ENCODE data around the gene DUSP16.
A peak's percentile ranks its signal among the peaks of the same experiment; 100 is the strongest.

Gene DUSP16

DNA sequence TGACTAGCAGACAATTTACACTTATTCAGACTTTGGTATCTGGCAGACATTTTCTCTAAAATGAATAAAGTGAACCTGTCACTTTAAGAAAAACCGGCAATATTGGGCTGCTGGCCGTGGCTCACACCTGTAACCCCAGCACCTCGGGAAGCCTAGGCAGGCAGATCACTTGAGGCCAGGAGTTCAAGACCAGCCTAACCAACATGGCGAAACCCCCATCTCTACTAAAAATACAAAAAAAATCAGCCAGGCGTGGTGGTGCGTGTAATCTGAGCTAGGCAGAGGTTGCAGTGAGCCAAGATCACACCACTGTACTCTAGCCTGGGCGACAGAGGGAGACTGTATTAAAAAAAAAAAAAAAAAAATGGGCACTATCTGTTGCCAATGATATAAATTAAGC, 11.5 kb downstream of the DUSP16 start:
- no peak for TF ChIP-seq POLR2A (IDR thresholded peaks at IDR 0.05; ENCODE audit: low read depth, low read length)
- no peak for TF ChIP-seq POLR2AphosphoS5 (IDR thresholded peaks at IDR 0.05; ENCODE audit: low read depth, low read length)
- TF ChIP-seq POU2F2 (IDR thresholded peaks at IDR 0.05; ENCODE audit: low read depth, low read length) = no peak
- peak; percentile 71 for TF ChIP-seq PAX5 (IDR thresholded peaks at IDR 0.05; ENCODE audit: insufficient read depth, low read length, severe bottlenecking)
- no peak for TF ChIP-seq SPI1 (IDR thresholded peaks at IDR 0.05; ENCODE audit: low read depth, low read length)
- no peak for TF ChIP-seq TAF1 (IDR thresholded peaks at IDR 0.05; ENCODE audit: low read depth, low read length)
- FAIRE-seq = peak; percentile 51
- no peak for DNase-seq (ENCODE audit: insufficient read length, low spot score)

DNA sequence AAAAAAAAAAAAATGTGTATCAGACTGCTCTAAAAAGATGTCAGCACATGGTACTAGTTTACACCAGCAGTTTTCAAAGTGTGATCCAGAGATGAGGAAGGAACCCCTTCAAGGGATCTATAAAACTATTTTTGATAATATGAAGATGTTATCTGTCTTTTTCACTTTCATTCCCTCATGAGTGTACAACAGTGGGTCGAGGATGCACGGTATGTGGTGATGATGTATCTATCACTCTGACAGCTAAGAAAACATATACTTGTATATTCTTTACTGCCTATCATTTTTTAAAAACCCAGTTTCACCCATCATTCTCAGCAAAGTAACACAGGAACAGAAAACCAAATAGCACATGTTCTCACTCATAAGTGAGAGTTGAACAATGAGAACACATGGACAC, 12.4 kb downstream of the DUSP16 start:
- no peak for DNase-seq (ENCODE audit: insufficient read length, low spot score)
- TF ChIP-seq POLR2AphosphoS5 (IDR thresholded peaks at IDR 0.05; ENCODE audit: low read depth, low read length) (no peak), PAX5 (IDR thresholded peaks at IDR 0.05; ENCODE audit: insufficient read depth, low read length, severe bottlenecking) (no peak), TAF1 (IDR thresholded peaks at IDR 0.05; ENCODE audit: low read depth, low read length) (no peak), SPI1 (IDR thresholded peaks at IDR 0.05; ENCODE audit: low read depth, low read length) (no peak), POU2F2 (IDR thresholded peaks at IDR 0.05; ENCODE audit: low read depth, low read length) (no peak), POLR2A (IDR thresholded peaks at IDR 0.05; ENCODE audit: low read depth, low read length) (no peak)
- FAIRE-seq = peak; percentile 13

DNA sequence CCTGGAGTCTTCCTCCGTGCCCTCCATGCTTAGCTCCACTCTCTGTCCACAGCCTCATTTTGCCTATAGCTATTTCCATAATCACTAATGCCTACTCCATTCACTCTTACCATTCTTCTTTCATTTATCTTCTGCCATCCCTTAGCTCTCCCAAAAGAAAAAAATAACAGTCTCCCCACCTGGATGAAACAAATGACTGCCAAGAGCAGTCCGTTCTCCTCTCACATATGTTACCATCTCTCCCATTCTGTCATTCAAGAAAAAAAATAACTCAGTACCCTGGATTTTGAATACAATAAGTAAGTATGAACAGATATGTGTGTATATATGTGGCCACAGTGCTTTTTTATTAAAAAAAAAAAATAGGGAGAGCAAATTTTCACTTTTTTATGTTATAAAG, 13.2 kb downstream of the DUSP16 start:
- FAIRE-seq (no peak), DNase-seq (ENCODE audit: insufficient read length, low spot score) (no peak)
- TF ChIP-seq PAX5 (IDR thresholded peaks at IDR 0.05; ENCODE audit: insufficient read depth, low read length, severe bottlenecking) (no peak), POLR2AphosphoS5 (IDR thresholded peaks at IDR 0.05; ENCODE audit: low read depth, low read length) (no peak), POU2F2 (IDR thresholded peaks at IDR 0.05; ENCODE audit: low read depth, low read length) (no peak), SPI1 (IDR thresholded peaks at IDR 0.05; ENCODE audit: low read depth, low read length) (no peak), POLR2A (IDR thresholded peaks at IDR 0.05; ENCODE audit: low read depth, low read length) (no peak), TAF1 (IDR thresholded peaks at IDR 0.05; ENCODE audit: low read depth, low read length) (no peak)

DNA sequence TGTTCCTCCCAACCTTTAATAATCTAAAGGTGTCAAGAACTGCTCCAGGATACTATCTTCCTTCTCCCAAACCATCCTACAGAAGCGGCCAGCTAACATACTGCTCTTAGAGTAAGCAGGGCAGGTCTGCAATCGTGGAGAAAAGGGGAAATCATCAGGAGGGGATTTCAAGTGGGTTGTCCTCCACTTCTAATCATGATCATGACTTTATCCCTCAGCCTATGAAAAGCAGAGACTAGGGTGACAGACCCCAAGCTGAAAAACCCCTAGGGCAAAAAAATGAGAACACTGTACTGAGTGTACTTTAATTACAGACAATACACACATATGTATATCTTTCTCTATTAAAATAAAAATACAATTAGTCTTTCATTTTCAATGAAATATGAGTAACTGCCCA, 13.9 kb downstream of the DUSP16 start:
- DNase-seq (ENCODE audit: insufficient read length, low spot score) (no peak), FAIRE-seq (no peak)
- TF ChIP-seq POU2F2 (IDR thresholded peaks at IDR 0.05; ENCODE audit: low read depth, low read length) = no peak
- TF ChIP-seq SPI1 (IDR thresholded peaks at IDR 0.05; ENCODE audit: low read depth, low read length) = peak; percentile 57
- TF ChIP-seq TAF1 (IDR thresholded peaks at IDR 0.05; ENCODE audit: low read depth, low read length) = no peak
- TF ChIP-seq POLR2A (IDR thresholded peaks at IDR 0.05; ENCODE audit: low read depth, low read length) = no peak
- no peak for TF ChIP-seq PAX5 (IDR thresholded peaks at IDR 0.05; ENCODE audit: insufficient read depth, low read length, severe bottlenecking)
- no peak for TF ChIP-seq POLR2AphosphoS5 (IDR thresholded peaks at IDR 0.05; ENCODE audit: low read depth, low read length)

DNA sequence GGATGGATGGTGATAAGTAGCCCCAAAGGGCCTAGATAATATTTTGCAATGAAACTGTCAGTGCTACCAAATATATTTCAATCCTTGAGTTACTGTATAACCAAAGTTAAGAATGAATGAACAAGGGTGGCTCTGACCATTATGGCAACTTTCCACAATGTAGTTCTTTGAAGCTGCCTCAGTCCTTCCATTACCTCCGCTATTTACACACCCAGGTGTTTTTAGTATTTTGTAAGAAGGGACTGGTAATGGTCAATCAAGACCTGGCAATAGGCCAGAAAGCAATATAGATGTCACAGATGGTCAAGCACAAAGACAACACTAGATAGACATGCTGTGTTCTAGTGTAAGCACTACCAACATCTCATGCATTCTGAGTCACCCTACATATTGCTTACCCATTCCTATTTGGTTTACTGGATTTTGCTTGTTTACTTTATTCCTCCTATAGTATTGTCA, 16.3 kb downstream of the DUSP16 start:
- no peak for DNase-seq (ENCODE audit: insufficient read length, low spot score)

DNA sequence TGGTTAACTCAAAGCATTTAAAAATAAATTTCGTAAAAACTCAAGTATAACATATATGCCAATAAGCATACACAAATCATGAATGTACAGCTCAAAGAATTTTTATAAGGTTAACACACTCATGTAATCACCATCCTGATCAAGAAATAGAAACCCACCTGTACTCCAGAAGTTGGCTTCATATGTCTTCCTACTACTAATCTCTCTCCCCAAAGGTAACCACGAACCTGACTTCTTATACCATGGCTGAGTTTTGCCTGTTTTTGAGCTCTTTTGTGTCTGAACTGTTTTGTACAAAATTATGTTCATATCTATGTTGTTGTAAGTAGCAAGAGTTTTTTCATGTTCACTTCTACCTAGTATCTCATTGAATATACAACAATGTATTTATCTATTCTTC, 18.7 kb downstream of the DUSP16 start:
- no peak for TF ChIP-seq PAX5 (IDR thresholded peaks at IDR 0.05; ENCODE audit: insufficient read depth, low read length, severe bottlenecking)
- TF ChIP-seq SPI1 (IDR thresholded peaks at IDR 0.05; ENCODE audit: low read depth, low read length) = no peak
- TF ChIP-seq POLR2A (IDR thresholded peaks at IDR 0.05; ENCODE audit: low read depth, low read length) = no peak
- TF ChIP-seq POLR2AphosphoS5 (IDR thresholded peaks at IDR 0.05; ENCODE audit: low read depth, low read length) = no peak
- TF ChIP-seq POU2F2 (IDR thresholded peaks at IDR 0.05; ENCODE audit: low read depth, low read length) = no peak
- no peak for TF ChIP-seq TAF1 (IDR thresholded peaks at IDR 0.05; ENCODE audit: low read depth, low read length)
- DNase-seq (ENCODE audit: insufficient read length, low spot score) = no peak
- no peak for FAIRE-seq

More for the DNA sequence above, 16.3 kb downstream of the DUSP16 start:
- FAIRE-seq = peak; percentile 72
- TF ChIP-seq TAF1 (IDR thresholded peaks at IDR 0.05; ENCODE audit: low read depth, low read length) = no peak
- no peak for TF ChIP-seq POU2F2 (IDR thresholded peaks at IDR 0.05; ENCODE audit: low read depth, low read length)
- TF ChIP-seq POLR2AphosphoS5 (IDR thresholded peaks at IDR 0.05; ENCODE audit: low read depth, low read length) = no peak
- TF ChIP-seq POLR2A (IDR thresholded peaks at IDR 0.05; ENCODE audit: low read depth, low read length) = no peak
- no peak for TF ChIP-seq SPI1 (IDR thresholded peaks at IDR 0.05; ENCODE audit: low read depth, low read length)

DNA sequence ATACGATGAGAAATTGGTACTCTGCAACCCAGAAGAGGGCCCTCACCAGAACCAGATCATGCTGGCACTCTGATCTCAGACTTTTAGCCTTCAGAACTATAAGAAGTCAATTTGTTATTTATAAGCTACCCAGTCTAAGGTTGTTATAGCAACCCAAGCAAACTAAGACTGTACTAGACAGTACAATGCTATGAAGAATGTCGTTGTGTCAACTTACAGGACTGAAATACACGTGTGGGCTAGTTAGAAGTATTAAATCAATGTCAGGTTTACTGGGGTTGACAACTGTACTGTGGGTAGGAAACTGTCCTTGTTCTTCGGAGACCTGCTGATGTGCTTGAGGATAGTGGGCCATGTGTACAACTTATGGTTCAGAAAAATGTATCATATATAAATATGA, 19.7 kb downstream of the DUSP16 start:
- DNase-seq (ENCODE audit: insufficient read length, low spot score) (no peak), FAIRE-seq (peak; percentile 47)
- TF ChIP-seq POU2F2 (IDR thresholded peaks at IDR 0.05; ENCODE audit: low read depth, low read length) (no peak), TAF1 (IDR thresholded peaks at IDR 0.05; ENCODE audit: low read depth, low read length) (no peak), POLR2A (IDR thresholded peaks at IDR 0.05; ENCODE audit: low read depth, low read length) (no peak), PAX5 (IDR thresholded peaks at IDR 0.05; ENCODE audit: insufficient read depth, low read length, severe bottlenecking) (no peak), SPI1 (IDR thresholded peaks at IDR 0.05; ENCODE audit: low read depth, low read length) (no peak)

DNA sequence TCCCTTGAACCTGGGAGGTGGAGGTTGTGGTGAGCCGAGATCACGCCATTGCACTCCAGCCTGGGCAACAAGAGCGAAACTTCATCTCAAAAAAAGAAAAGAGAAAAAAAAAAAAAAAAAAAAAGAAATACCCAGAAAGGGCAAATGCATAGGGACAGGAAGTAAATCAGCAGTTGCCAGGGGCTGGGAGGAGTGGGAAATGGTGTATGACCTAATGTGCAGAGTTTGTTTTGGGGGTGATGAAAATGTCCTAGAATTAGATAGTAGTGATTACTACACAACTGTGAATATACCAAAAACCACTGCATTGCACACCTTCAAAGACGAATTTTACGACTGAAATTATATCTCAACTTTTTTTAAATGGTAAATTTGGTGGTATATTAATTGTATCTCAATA, 20.4 kb downstream of the DUSP16 start:
- TF ChIP-seq TAF1 (IDR thresholded peaks at IDR 0.05; ENCODE audit: low read depth, low read length) (no peak), PAX5 (IDR thresholded peaks at IDR 0.05; ENCODE audit: insufficient read depth, low read length, severe bottlenecking) (no peak)
- FAIRE-seq = no peak
- DNase-seq (ENCODE audit: insufficient read length, low spot score) = no peak

DNA sequence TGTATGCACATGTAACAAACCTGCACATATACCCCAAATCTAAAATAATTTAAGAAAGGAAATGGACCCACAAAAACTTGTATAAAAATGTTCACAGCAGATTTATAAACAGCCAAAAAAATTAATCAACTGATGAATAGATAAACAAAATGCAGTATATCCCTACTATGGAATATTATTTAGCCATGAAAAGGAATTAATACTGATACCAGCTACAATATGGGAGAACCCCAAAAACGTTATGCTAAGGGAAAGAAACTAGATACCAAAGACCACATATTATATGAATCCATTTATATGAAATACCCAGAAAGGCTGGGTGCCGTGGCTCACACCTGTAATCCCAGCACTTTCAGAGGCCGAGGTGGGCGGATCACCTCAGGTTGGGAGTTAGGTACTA, 20.9 kb downstream of the DUSP16 start:
- no peak for TF ChIP-seq POU2F2 (IDR thresholded peaks at IDR 0.05; ENCODE audit: low read depth, low read length)
- no peak for FAIRE-seq
- DNase-seq (ENCODE audit: insufficient read length, low spot score) = no peak

DNA sequence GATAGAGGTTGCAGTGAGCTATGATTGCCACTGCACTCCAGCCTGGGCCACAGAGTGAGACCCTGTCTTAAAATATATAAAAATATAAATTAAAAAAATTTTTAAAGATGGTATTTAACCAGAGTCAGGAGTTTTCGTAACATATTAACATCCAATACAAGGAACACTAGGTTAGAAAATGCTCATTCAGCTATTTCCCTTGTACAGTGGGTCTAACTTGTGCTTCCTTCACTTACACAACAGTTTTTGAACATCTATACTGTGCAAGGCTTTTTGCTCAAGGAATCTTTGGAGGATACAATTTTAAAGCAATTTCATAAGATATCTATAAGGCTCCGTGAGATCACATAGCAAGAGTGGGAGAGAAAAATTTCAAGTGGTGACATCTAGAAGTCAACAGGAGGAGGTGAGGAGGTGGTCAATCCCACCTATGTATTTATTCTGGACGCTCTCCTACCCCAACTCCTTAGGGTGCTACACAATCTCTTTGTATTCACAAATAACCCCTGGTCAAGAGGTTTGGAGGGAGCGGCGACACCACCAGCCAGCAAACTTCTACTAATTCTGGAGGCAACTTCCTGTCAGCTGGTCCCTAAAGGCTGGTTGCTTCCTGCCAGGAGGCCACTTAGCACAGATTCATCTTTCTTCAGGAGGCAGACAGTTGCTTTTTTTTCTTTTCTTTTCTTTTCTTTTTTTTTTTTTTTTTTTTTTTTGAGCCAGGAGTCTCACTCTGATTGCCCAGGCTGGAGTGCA, 22.2 kb downstream of the DUSP16 start:
- FAIRE-seq = peak; percentile 51
- no peak for TF ChIP-seq SPI1 (IDR thresholded peaks at IDR 0.05; ENCODE audit: low read depth, low read length)
- DNase-seq (ENCODE audit: insufficient read length, low spot score) = no peak
